CD4-positive, alpha-beta T cell treated with Interleukin-6 for 4 hours (primary cell): ENCODE data around the gene PPT1.

Source experiments
- DNase-seq: peaks from one replicate; pipeline ENCODE4 v3.0.0-alpha.2; 2020; ENCODE audit warnings: mixed read lengths

The PPT1 gene

DNA sequence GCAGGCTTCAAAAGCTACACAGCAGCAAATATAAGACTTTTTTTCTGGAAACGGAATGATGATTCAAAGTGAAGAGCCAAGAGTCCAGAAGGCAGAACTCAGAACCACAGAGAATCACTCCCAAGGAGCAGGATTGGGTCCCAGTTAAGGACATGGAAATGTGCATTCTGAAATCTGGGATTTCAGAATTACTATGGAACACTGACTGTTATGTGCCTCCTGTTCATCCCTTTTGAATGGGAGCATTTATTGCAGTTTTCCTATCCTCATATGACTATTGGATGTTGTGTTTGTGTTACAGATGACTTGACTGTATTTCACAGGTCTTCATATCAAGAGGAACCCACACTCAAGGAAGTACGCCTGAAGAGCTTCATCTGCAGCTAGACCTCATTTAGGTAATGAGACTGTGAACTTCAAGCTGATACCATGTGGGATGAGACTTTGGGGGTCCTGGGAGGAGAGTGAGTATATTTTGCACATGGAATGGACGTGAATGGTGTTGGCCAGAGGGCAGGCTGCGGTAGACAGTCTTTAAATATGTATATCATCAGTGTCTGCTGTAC lies 73.6 kb downstream of the PPT1 start:
- DNase-seq: no peak
